Keratinocyte (primary cell): ENCODE results near the gene LAMA2.

Experiments
- CTCF ChIP-seq, 3 experiments: IDR thresholded peaks in 1 of 3; conservative IDR thresholded peaks in 1 of 3; optimal IDR thresholded peaks in 1 of 3; 2 replicates in 2 of 3; 3 replicates in 1 of 3; pipeline versions ENCODE3 to v1.5.1; 2011; ENCODE audit warnings: low read length in 3 of 3, mild to moderate bottlenecking in 3 of 3, moderate library complexity in 2 of 3, control low read depth in 1 of 3, inconsistent platforms in 1 of 3; ENCODE audit not compliant: insufficient read depth in 2 of 3; ENCODE audit errors: extremely low read depth in 1 of 3
- EZH2 ChIP-seq: IDR thresholded peaks from one replicate; pipeline ENCODE4 v1.6.1; 2012; ENCODE audit warnings: inconsistent platforms, mild to moderate bottlenecking, low read length, moderate library complexity

GRCh38 chr6:128981716-128982115 is 98.8 kb downstream of the LAMA2 start:
- no peak for TF ChIP-seq CTCF (optimal IDR thresholded peaks at IDR 0.05 in 1 of 3, IDR thresholded peaks at IDR 0.05 in 1 of 3, conservative IDR thresholded peaks at IDR 0.05 in 1 of 3; ENCODE audit: extremely low read depth in 1 of 3, insufficient read depth in 2 of 3, low read length in 3 of 3)
- TF ChIP-seq EZH2, result no peak
